GM18502 (cell line): Measurements from ENCODE around the gene LY86.

Experiments used
- ATAC-seq: cut with Tn5 transposase; IDR thresholded peaks from one replicate; pipeline ENCODE4 v1.9.1; 2021; ENCODE audit warnings: mild to moderate bottlenecking; ENCODE audit not compliant: unreplicated experiment, poor library complexity

Gene LY86

GRCh38 chr6:6619021-6619794 lies 30.7 kb downstream of the LY86 start:
- no peak for ATAC-seq

- no peak for ATAC-seq
These were observed 32.4 kb downstream of the LY86 start for GRCh38 chr6:6620766-6621425.

- ATAC-seq, result no peak
These were observed 34.0 kb downstream of the LY86 start for GRCh38 chr6:6622501-6622900.

GRCh38 chr6:6623553-6623952 lies 35.0 kb downstream of the LY86 start:
- no peak for ATAC-seq

GRCh38 chr6:6624269-6624990 lies 35.9 kb downstream of the LY86 start:
- ATAC-seq, result no peak

GRCh38 chr6:6626187-6626586 lies 37.7 kb downstream of the LY86 start:
- ATAC-seq, result no peak

GRCh38 chr6:6629402-6629801 lies 40.9 kb downstream of the LY86 start:
- ATAC-seq, result no peak

GRCh38 chr6:6631053-6631452 lies 42.5 kb downstream of the LY86 start:
- no peak for ATAC-seq

GRCh38 chr6:6631534-6632276 lies 43.2 kb downstream of the LY86 start:
- ATAC-seq, result no peak

GRCh38 chr6:6633898-6634734 lies 45.6 kb downstream of the LY86 start:
- no peak for ATAC-seq

- ATAC-seq, result no peak
These were observed 46.2 kb downstream of the LY86 start for GRCh38 chr6:6634735-6635075.

- peak; percentile 69 for ATAC-seq
These were observed 46.8 kb downstream of the LY86 start for GRCh38 chr6:6635291-6635690.

GRCh38 chr6:6635869-6636268 lies 47.3 kb downstream of the LY86 start:
- peak; percentile 58 for ATAC-seq

- no peak for ATAC-seq
These were observed 51.1 kb downstream of the LY86 start for GRCh38 chr6:6639572-6639971.

- no peak for ATAC-seq
These were observed 52.4 kb downstream of the LY86 start for GRCh38 chr6:6640926-6641325.

- ATAC-seq, result peak; percentile 92
These were observed 54.9 kb downstream of the LY86 start for GRCh38 chr6:6643398-6643797.

- no peak for ATAC-seq
These were observed 56.9 kb downstream of the LY86 start for GRCh38 chr6:6645261-6645917.

GRCh38 chr6:6646384-6646783 lies 57.9 kb downstream of the LY86 start:
- no peak for ATAC-seq

- no peak for ATAC-seq
These were observed 58.3 kb downstream of the LY86 start for GRCh38 chr6:6646859-6647258.
